Fibroblast of skin of back (primary cell): ENCODE measurements around the gene MGRN1.
"Not testable (repeated sequence)": the region's sequence is repeated elsewhere in the genome, so short reads cannot be mapped to it uniquely, and the experiment has no call there.

ENCODE experiments used
- DNase-seq: peaks from one replicate; pipeline ENCODE4 v3.0.0-alpha.2; 2013

Gene MGRN1

GRCh38 chr16:4734730-4735535 is 110.3 kb downstream of the MGRN1 start:
- peak; percentile 79 for DNase-seq

- no peak for DNase-seq
These were observed 111.9 kb downstream of the MGRN1 start for GRCh38 chr16:4736546-4736945.

GRCh38 chr16:4737545-4737944 is 112.9 kb downstream of the MGRN1 start:
- DNase-seq = no peak

- DNase-seq = not testable (repeated sequence)
These were observed 113.7 kb downstream of the MGRN1 start for GRCh38 chr16:4738370-4738769.
